GM19372 (cell line): Measurements from ENCODE around the gene TUSC2.

Source experiments
- ATAC-seq: cut with Tn5 transposase; IDR thresholded peaks from one replicate; pipeline ENCODE4 v1.9.1; 2021; ENCODE audit warnings: mild to moderate bottlenecking, low read depth, moderate library complexity; ENCODE audit not compliant: unreplicated experiment

TUSC2 gene

DNA sequence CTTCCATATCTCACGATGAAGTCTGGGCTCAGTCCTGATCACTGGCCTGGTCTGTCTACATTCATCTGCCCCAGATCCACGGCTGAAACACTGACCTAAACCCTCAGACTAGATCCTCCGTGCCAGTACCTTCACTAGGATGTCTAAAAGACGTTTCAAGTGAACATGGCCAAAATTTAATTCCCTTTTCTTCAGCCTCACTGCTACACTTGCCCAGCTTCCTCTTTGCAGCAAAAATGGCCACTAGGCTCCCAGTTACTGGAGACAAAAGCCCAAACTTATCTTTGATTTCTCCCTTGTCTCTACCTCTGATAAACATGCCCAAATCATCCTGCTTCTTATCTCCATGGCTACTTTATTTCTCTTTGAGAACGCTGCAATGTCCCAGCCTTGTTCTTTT is 10.9 kb upstream of the TUSC2 start:
- ATAC-seq: no peak

DNA sequence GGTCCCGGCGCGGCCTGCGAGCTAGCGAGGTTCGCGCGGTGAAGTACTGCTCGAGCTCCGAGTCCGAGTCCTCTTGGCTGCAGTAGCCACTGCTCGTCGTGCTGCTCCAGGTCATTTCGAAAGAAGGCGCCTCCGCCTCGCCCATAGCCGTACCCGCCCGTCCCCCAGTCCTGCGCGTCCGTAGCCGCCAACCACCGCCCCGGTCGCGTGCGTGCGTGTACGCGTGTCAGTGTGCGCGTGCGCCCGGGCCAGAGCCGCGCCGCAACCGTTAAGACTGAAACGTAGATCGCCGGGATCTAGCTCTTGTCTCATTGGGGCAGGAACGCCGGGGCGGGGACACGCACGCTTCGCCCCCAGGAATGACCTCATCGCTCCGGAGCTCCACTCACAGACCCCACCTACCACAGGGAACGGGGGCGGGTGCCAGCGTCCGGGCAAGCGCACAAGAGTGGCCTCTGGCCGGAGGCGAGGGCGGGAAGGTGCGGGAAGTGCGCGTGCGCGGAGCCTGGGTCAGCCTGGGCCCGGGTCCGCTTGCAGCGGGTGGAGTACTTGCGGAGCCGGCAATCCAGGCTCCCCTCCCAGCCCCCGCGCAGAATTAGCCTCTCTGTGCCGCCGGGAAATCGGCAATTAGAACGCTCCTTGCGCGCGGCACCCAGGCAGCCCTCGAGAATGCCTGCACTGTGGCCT is 9.3 kb upstream of the TUSC2 start:
- ATAC-seq: peak; percentile 67

DNA sequence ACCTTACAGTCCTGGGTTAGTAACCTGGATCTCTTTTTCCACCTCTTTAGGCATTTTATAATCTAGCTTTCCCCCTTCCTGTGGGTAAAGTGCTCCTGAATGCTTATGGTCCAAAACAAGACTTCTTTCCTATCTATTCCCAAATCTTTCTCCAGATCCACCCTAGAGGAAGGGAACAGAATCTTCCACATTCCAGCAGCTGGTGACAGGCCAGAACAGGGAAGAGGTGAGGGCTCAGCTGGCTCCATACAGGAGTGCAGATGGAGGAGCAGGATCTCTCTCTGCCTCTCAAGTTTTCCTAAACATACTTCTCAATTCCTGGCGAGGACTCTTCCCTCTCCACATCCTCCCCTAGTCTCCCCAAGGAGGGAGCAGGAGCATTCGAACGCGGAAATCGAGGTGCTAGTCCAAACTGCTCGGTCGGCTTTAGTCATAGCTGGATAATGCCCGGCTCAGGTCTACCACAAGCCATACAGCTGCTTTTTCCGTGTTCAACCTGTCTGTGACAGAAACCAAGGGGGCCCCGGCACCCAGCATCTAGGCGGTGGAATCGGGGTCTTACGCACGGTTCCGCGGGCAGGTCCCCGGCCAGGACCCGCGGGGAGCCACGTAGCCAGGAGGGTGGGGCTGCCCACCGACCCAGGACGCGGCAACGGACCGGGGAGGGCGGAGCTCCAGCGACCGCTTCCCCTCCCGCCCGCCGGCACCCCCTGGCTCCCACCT is 8.6 kb upstream of the TUSC2 start:
- peak; percentile 33 for ATAC-seq

GRCh38 chr3:50334339-50335075 is 6.5 kb upstream of the TUSC2 start:
- ATAC-seq: no peak

GRCh38 chr3:50333744-50334328 is 5.8 kb upstream of the TUSC2 start:
- no peak for ATAC-seq

GRCh38 chr3:50331364-50331907 is 3.4 kb upstream of the TUSC2 start:
- no peak for ATAC-seq

GRCh38 chr3:50330330-50330729 is 2.3 kb upstream of the TUSC2 start:
- no peak for ATAC-seq

DNA sequence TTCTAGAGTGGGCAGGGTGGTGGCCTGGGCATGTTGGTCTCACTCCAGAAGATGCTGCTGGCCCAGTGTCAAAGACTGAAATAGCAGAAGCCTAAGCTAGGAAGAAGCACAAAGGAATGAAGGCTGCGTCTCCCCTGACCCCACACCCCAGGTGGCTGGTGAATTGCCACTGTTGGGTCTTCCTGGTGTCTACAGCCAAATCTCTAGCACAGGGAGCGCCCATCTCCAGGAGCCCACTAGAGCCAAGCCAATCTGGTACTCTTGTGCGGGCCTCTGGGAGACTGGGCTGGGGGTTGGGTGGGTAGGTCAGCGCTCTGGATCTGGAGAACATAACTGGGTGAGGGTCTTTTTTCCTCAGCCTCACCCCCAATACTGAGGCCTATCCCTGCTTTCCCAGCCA is 894 bp downstream of the TUSC2 start:
- no peak for ATAC-seq

GRCh38 chr3:50326182-50326541 is 1.9 kb downstream of the TUSC2 start:
- no peak for ATAC-seq

GRCh38 chr3:50325497-50326181 is 2.4 kb downstream of the TUSC2 start:
- no peak for ATAC-seq

DNA sequence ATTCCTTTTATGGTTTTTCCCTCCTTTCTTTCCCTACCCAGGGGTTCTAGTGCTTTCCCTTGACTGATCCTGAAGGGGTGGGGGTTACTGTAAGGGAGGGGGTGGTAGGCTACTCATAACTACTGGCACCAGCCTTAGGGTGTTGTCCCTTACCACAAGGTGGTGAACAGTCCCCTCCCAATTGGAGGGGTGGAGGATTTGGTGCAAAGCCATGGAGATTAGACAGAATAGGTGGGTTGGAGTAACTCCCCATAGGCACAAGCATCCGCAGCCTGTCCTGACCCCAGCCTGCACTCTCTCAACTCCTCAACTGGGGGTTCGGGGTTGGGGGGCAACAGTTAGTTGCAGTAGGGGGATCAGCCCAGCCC is 2.9 kb downstream of the TUSC2 start:
- ATAC-seq: no peak

- no peak for ATAC-seq
Observed at GRCh38 chr3:50324351-50325112, 3.5 kb downstream of the TUSC2 start.

GRCh38 chr3:50323614-50324199 is 4.3 kb downstream of the TUSC2 start:
- ATAC-seq: no peak

- no peak for ATAC-seq
Observed at GRCh38 chr3:50323092-50323600, 4.9 kb downstream of the TUSC2 start.

GRCh38 chr3:50322386-50323091 is 5.5 kb downstream of the TUSC2 start, which contains the start of gene HYAL2:
Gene HYAL2 (minus strand): TSS chr3:50322745. CDS start chr3:50320489, 2,256 bp downstream.
- ATAC-seq: no peak

DNA sequence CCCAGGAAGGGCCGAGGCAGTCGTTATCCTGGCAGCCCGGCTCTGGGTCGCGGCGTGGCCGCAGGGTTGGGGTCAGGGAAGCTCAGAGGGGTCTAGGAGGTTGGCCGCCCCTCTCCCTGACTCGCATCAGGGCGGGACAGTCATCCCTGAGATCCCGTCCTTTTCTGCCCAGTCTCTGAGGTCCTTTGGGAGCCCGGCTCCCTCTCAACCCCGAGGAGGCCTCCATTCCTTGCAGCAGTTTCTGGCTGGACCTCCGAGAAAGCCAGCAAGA is 6.0 kb downstream of the TUSC2 start:
- ATAC-seq: no peak

- ATAC-seq: peak; percentile 85
Observed at GRCh38 chr3:50321336-50322114, 6.5 kb downstream of the TUSC2 start.

DNA sequence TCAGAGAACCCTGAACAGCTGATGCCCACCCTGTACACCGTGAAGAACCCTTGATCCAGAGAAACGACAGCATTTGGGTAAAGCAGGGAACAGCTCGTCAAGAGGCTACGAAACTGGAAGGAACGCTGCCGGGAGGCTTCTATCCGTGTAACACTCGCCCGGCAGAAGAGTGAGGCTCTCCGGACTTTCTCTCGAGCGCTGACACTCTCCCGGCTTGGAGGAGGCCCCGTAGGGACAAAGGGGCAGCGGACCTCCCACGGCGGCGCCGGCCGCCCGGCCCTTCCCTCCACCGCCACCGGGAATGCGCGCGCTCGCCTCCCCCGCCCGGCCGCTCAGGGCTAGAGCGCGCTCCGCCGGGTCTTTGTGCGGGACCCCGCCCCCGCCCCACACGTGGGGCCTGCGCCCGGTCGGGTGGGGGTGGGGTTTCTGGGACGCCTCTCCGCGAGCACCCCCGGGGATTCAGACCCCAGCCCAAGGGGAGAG is 7.1 kb downstream of the TUSC2 start:
- ATAC-seq: peak; percentile 62
